Esophagus muscularis mucosa (tissue), 4 donors: ENCODE data around the gene CLRN3. TPM values are rescaled to one million over a fixed set of nuclear protein-coding genes. Genes with fewer than 3 reads are reported as not detected.

Source experiments
- DNase-seq: peaks from one replicate; pipeline ENCODE4 v3.0.0-alpha.2; 2017; ENCODE audit errors: extremely low spot score
- H3K27ac ChIP-seq, 4 donors: fragments of 200-600 bp; sonication (generic); replicated peaks in 1 of 4; 1 replicate in 3 of 4; 2 replicates in 1 of 4; pipeline ENCODE4 v1.5.1; 2016 to 2019; ENCODE audit warnings: mild to moderate bottlenecking in 1 of 4
- H3K27me3 ChIP-seq, 4 donors: fragments of 200-600 bp; sonication (generic); one replicate each; pipeline versions ENCODE4 v1.5.1 to v1.6.0; 2016 to 2019
- H3K36me3 ChIP-seq, 4 donors: fragments of 200-600 bp; sonication (generic); one replicate each; pipeline ENCODE4 v1.5.1; 2016 to 2019
- H3K4me1 ChIP-seq, 4 donors: fragments of 200-600 bp; sonication (generic); one replicate each; pipeline ENCODE4 v1.5.1; 2016 to 2019
- H3K4me3 ChIP-seq, 4 donors: fragments of 200-600 bp; sonication (generic); 1 replicate in 2 of 4; 2 replicates in 2 of 4; pipeline ENCODE4 v1.5.1; 2016 to 2019; ENCODE audit warnings: mild to moderate bottlenecking in 4 of 4, moderate library complexity in 1 of 4
- H3K9me3 ChIP-seq, 4 donors: fragments of 200-600 bp; sonication (generic); 1 replicate in 3 of 4; 2 replicates in 1 of 4; pipeline ENCODE4 v1.5.1; 2016 to 2019
- EP300 ChIP-seq: sonication (generic); formaldehyde crosslinking; IDR thresholded peaks from one replicate; pipeline ENCODE4 v1.6.1; 2017; ENCODE audit warnings: antibody characterized with exemption
- POLR2A ChIP-seq: fragments of 450-650 bp; IDR thresholded peaks from one replicate; pipeline ENCODE4 v1.6.1; 2017; ENCODE audit warnings: antibody characterized with exemption, moderate library complexity, mild to moderate bottlenecking, low read depth
- POLR2AphosphoS5 ChIP-seq, 2 donors: sonication (generic); formaldehyde crosslinking; IDR thresholded peaks; one replicate each; pipeline ENCODE4 v1.6.1; 2017; ENCODE audit warnings: antibody characterized with exemption in 2 of 2
- WGBS: methylation state at CpG from one replicate; pipeline ENCODE4 v1.1.5; 2018; 5-methylcytosine and 5-hydroxymethylcytosine counted together
- intact Hi-C: fragments of 100-400 bp; cut with DNase I; formaldehyde crosslinking; loops from one replicate; pipeline ENCODE4 v1.15.1; 2023
- total RNA-seq, 4 donors: library from RNA; depleted of rRNA; stranded (reverse); fragments of >200 nt; gene quantifications; one replicate each; pipeline versions ENCODE4 v1.1.0 to v1.2.1, GENCODE V29; 2016
- TF ChIP-seq, protein P1 (sequence below), 3 experiments: fragments of 200-600 bp in 2 of 3; fragments of 450-650 bp in 1 of 3; sonication (generic) in 2 of 3; IDR thresholded peaks; one replicate each; pipeline ENCODE4 v1.5.1; 2017 to 2019; ENCODE audit warnings: antibody characterized with exemption in 3 of 3, mild to moderate bottlenecking in 2 of 3, moderate library complexity in 1 of 3

Gene CLRN3
- total RNA-seq, 4 donors from 2014 or later: not detected

DNA sequence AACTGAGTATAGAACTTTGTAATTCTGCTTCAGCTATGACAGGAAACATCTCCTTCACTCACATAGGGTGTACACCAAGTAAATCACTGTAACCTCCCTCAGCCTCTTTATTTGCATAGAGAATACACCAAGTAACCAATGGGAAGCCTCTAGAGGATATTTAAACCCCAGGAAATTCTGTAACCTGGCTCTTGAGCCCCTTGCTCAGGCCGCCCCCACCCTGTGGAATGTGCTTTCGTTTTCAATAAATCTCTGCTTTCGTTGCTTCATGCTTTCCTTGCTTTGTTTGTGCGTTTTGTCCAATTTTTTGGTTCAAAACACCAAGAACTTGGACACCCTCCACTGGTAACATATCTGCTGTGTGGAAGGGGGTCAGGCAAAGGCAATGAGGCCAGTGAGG, 60.2 kb downstream of the CLRN3 start:
- Histone ChIP-seq H3K4me1 (peaks cover 0 to 9% (median 5%) of the 10 kb centered on the region in 4 donors), H3K27me3 (peaks cover 0 to 37% (median 3%) of the 10 kb centered on the region in 4 donors), H3K4me3 (no peak overlapping the region), H3K27ac (no peak overlapping the region), H3K36me3 (no peaks in the 10 kb centered on the region), H3K9me3 (no peaks in the 10 kb centered on the region)
- no peak for DNase-seq
- 64% methylated on average over 4 of the region's 4 CpGs for WGBS
- no peak for TF ChIP-seq POLR2AphosphoS5 (IDR thresholded peaks at IDR 0.05)
- TF ChIP-seq, protein P1, sequence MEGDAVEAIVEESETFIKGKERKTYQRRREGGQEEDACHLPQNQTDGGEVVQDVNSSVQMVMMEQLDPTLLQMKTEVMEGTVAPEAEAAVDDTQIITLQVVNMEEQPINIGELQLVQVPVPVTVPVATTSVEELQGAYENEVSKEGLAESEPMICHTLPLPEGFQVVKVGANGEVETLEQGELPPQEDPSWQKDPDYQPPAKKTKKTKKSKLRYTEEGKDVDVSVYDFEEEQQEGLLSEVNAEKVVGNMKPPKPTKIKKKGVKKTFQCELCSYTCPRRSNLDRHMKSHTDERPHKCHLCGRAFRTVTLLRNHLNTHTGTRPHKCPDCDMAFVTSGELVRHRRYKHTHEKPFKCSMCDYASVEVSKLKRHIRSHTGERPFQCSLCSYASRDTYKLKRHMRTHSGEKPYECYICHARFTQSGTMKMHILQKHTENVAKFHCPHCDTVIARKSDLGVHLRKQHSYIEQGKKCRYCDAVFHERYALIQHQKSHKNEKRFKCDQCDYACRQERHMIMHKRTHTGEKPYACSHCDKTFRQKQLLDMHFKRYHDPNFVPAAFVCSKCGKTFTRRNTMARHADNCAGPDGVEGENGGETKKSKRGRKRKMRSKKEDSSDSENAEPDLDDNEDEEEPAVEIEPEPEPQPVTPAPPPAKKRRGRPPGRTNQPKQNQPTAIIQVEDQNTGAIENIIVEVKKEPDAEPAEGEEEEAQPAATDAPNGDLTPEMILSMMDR (IDR thresholded peaks at IDR 0.05): no peak
- no peak for TF ChIP-seq POLR2A
- TF ChIP-seq EP300: no peak
- intact Hi-C loops: no loop called here

DNA sequence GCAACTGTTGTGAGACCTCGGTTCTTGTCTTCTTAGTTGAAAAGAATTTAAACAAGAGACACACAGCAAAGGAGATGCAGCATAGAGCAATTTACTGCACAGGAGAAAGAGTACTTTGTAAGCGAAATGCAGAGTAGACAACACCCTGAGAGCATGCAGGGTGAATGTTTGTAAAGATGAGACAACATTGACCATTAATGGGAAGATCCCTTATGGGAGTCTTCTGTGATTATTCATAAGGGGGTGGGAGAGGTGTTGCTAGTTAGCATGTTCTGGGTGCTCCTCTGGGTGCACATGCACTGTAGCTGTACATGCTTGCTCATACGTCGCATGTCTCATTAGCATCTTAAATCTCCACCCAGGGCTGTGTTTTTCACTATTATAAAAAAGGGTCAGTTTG, 62.3 kb downstream of the CLRN3 start:
- WGBS: 84% methylated on average over 4 of the region's 4 CpGs
- Histone ChIP-seq H3K4me3 (no peak overlapping the region), H3K27me3 (peaks cover 0 to 22% (median under 1%) of the 10 kb centered on the region in 4 donors), H3K27ac (no peak overlapping the region), H3K36me3 (no peaks in the 10 kb centered on the region), H3K9me3 (no peaks in the 10 kb centered on the region), H3K4me1 (peaks cover 0 to 9% (median 5%) of the 10 kb centered on the region in 4 donors)
- intact Hi-C loops: no loop called here
- TF ChIP-seq, protein P1 (IDR thresholded peaks at IDR 0.05): no peak
- TF ChIP-seq POLR2AphosphoS5 (IDR thresholded peaks at IDR 0.05) (no peak), EP300 (no peak), POLR2A (no peak)
- DNase-seq: no peak

Other genes with a start within 250 kb of the CLRN3 start
- under 1 TPM; 0.13 to 0.42 (median 0.17) TPM for gene FOXI2, start 155.8 kb downstream of the CLRN3 start, total RNA-seq
- 10 to 100 TPM in 2 of 4 donors, 1 to 10 TPM in 2; 8.7 to 22.4 (median 13.3) TPM for gene PTPRE, start 14.2 kb upstream of the CLRN3 start, total RNA-seq
- 1 to 10 TPM in 1 of 4 donors, under 1 TPM in 3; 0.17 to 1.2 (median 0.87) TPM for gene MKI67, start 233.5 kb upstream of the CLRN3 start, total RNA-seq